VCaP (cell line): Measurements from ENCODE around the gene PHTF1.

ENCODE experiments used
- H3K27ac ChIP-seq: fragments of 450-650 bp; 2 replicates; pipeline ENCODE4 v1.5.1; 2017
- TF ChIP-seq, protein P1 (sequence below): fragments of 450-650 bp; conservative IDR thresholded peaks from 2 replicates; pipeline ENCODE4 v1.5.1; 2017; ENCODE audit warnings: mild to moderate bottlenecking, moderate library complexity

The PHTF1 gene

DNA sequence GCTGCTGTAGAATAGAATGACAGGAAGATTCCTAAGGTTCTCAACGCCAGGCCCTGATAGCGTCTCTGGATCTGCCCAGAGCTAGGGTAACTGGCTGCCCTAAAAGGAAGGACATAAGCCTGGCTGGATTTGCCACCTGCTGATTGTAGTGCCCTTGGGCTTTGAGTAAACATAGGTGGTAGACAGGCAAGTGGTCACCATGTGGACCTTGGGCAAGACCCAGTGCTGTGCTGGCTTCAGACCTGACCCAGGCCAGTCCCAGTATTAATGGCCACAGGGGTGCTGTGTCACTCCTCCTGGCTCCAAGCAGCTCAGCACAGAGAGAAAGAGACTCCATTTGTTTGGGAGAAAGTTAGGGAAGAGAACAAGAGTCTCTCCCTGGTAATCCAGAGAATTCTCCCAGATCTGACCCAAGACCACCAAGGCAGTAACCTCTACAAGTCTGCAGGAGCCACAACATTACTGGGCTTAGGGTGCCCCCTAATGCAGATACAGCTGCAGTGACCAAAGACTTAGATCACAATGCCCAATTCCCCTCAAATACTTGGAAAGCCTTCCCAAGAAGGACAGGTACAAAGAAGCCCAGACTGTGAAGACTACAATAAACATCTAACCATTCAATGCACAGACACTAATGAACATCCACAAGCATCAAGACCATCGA is 44.5 kb downstream of the PHTF1 start:
- H3K27ac ChIP-seq = no peak overlapping the region

DNA sequence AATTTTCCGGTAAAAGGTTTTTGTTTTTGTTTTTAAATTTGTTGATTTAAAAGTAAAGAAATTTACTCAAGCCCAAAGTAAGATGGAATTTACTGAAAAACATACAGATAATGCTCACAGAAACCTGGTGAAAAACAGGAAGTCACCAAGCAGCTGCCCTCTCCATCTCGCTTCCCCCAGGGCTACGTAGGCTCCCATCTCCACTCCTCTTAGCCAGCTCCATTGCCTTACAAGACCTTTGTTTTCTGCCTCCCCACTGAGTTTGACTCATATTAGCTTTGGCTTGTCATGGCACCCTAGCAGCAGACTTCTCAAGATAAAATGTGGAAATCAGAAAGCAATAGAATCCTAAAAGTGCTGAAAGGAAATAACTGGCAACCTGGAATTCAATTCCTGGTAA is 57.9 kb downstream of the PHTF1 start:
- H3K27ac ChIP-seq = no peak overlapping the region
- TF ChIP-seq, protein P1, sequence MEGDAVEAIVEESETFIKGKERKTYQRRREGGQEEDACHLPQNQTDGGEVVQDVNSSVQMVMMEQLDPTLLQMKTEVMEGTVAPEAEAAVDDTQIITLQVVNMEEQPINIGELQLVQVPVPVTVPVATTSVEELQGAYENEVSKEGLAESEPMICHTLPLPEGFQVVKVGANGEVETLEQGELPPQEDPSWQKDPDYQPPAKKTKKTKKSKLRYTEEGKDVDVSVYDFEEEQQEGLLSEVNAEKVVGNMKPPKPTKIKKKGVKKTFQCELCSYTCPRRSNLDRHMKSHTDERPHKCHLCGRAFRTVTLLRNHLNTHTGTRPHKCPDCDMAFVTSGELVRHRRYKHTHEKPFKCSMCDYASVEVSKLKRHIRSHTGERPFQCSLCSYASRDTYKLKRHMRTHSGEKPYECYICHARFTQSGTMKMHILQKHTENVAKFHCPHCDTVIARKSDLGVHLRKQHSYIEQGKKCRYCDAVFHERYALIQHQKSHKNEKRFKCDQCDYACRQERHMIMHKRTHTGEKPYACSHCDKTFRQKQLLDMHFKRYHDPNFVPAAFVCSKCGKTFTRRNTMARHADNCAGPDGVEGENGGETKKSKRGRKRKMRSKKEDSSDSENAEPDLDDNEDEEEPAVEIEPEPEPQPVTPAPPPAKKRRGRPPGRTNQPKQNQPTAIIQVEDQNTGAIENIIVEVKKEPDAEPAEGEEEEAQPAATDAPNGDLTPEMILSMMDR = no peak

More for the DNA sequence above, 44.5 kb downstream of the PHTF1 start:
- TF ChIP-seq, protein P1 = no peak

DNA sequence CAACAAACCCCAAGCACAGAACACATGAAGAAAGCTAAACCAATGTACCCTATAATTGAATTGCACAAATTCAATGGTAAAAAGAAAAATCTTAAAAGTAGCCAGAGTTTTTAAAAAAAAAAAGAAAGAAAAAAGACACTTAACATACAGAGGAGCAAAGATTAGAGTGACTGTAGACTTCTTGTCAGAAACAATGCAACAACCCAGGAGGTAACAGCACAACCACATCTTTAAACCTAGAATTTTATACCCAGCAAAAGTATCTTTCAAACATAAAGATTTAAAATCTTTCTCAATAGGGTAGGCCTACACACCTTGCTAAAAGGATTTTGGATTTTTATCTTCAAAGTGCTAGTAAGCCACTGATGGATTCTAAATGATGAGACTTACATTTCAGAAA is 64.4 kb downstream of the PHTF1 start:
- H3K27ac ChIP-seq = no peak overlapping the region
- TF ChIP-seq, protein P1 = no peak

DNA sequence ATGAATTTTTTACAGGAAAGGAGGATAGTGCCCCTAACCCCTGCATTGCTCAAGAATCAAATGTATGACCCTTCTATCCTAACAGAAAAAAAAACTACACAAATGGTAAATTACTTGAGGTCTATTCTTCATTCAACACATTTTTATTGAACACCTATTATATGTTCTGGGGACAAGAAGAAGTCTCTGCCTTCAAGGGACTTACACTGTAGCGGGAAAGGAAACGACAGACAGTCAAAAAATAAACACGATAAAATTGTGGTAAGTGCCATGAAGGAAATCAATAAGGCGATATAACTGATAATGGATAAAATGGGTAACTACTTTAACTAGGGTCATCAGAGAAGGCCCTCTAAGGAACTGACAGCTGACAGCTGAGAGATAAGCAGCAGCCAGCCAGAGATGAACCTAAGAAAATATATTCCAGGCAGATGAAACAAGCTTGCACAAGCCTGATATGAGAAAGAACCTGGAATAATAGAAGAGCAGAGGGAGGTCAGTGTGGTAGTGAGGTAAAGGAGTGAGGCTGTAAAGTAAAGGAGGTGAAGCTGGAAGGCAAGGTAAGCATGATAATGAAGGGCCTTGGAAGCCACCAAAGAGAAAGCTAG is 66.4 kb downstream of the PHTF1 start:
- H3K27ac ChIP-seq = no peak overlapping the region
- TF ChIP-seq, protein P1 = no peak

DNA sequence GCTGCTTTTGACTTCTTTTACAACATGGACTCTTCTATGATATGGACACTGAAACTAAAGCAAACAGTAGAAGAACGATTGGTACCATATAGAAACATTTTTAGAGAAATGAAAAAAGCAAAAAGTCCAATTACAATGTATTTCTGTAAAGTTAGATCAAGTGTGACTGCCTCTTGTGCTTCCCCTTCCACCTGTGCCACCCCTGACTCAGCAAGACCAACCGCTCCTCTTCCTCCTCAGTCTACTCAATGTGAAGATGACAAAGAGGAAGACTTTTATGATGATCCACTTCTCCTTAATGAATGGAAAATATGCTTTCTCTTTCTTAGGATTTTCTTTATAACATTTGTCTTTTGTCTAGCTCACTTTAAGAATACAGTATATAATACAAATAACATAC is 66.9 kb downstream of the PHTF1 start:
- H3K27ac ChIP-seq = no peak overlapping the region
- TF ChIP-seq, protein P1 = no peak

DNA sequence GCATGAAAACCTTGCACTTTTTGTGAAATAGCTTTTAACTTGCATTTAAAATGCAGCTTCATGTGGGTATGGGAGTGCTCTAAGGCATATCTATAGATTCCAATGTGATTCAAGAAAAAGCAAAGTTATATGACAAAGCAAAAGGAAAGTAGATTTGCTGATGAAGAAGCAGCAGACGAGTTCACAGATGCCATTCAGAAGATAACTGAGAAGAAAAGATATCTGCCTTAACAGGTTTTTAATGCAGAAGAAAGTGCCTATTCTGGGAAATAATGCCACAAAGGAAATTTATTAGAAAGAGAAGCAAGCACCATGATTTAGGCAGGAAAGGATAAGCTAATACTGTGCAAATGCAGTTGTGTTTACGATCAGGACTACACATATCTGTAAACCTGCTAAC is 68.1 kb downstream of the PHTF1 start:
- TF ChIP-seq, protein P1 = no peak
- no peak overlapping the region for H3K27ac ChIP-seq

DNA sequence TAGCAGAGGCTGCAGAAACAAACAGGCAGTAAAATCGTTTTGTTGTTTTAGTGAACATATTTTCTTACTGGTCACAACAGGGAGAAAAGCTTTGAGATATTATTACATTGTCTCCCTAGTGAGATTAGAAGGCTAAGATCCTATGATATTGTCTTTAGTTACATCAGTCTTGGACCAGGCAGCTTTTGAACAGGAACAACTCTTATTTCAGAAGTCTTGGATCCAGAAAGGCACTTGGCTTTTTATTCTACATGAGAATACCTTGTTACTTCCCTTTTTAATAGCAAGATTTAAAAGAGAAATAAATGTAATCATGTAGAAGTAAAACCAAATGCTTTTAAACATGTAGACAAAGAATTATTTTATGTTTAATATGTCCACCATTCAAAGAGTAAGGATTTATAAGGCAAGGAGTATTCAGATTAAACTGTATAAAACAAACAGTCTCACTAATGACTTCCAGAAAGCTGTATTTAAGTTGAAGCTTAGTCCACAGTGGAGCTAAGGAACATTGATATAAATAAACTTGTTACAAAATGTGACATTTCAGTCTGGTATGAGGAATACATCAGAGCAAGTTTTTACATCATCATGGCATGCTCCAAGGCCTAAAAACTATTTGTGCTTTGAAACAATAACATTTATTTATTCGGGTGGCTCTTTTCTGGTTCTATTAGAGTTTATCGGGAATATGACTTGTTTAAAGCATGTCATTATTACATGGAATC is 72.2 kb downstream of the PHTF1 start:
- H3K27ac ChIP-seq = no peak overlapping the region
- TF ChIP-seq, protein P1 = no peak
